Measurements from ENCODE around the gene LYZL2.
"Not testable (repeated sequence)": the region's sequence is repeated elsewhere in the genome, so short reads cannot be mapped to it uniquely, and the experiment has no call there.

DNA sequence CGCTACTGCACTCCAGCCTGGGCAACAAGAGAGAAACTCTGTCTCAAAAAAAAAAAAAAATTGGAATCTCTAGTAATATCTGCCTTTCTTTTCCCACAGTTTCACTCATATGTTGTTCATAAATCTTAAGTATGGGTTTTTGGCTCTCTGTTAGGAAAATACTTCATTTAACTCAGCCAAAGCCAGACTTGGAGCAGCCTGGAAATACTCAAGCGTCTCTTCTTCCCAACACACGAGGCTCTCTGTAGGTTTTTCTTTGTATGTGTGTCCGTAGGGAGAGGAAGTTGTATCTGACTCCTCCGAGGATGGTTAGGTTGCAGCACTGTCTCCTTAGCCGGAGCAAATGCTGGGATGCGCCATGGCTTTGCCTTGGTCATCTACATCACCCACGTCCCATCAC, 25.4 kb upstream of the LYZL2 start:
- TF ChIP-seq, protein P1, sequence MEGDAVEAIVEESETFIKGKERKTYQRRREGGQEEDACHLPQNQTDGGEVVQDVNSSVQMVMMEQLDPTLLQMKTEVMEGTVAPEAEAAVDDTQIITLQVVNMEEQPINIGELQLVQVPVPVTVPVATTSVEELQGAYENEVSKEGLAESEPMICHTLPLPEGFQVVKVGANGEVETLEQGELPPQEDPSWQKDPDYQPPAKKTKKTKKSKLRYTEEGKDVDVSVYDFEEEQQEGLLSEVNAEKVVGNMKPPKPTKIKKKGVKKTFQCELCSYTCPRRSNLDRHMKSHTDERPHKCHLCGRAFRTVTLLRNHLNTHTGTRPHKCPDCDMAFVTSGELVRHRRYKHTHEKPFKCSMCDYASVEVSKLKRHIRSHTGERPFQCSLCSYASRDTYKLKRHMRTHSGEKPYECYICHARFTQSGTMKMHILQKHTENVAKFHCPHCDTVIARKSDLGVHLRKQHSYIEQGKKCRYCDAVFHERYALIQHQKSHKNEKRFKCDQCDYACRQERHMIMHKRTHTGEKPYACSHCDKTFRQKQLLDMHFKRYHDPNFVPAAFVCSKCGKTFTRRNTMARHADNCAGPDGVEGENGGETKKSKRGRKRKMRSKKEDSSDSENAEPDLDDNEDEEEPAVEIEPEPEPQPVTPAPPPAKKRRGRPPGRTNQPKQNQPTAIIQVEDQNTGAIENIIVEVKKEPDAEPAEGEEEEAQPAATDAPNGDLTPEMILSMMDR (IDR thresholded peaks at IDR 0.05), result not testable (repeated sequence)
- not testable (repeated sequence) for TF ChIP-seq POLR2A (IDR thresholded peaks at IDR 0.05)

Data from esophagus squamous epithelium (tissue), 4 donors.